WTC11 (cell line): ENCODE results near the gene PDLIM5. TPM values are rescaled to one million over a fixed set of nuclear protein-coding genes. Genes with fewer than 3 reads are reported as not detected.

Source experiments
- ATAC-seq: fragments of 200-7000 bp; cut with Tn5 transposase; 2 replicates; pipeline ENCODE4 v1.10.0; 2021; ENCODE audit warnings: mild to moderate bottlenecking, moderate library complexity
- CTCF ChIA-PET: fragments of 300-600 bp; sonication (Branson Sonifier 250); formaldehyde crosslinking; loops from one replicate; lab custom pipeline; 2021; ENCODE audit warnings: antibody characterized with exemption; lab: Charles Lee
- POLR2A ChIA-PET: fragments of 350-600 bp; sonication (Branson Sonifier 250); formaldehyde crosslinking; loops from one replicate; lab custom pipeline; 2021; ENCODE audit warnings: antibody characterized with exemption; lab: Charles Lee
- DNase-seq: peaks from one replicate; pipeline ENCODE4 v3.0.0; 2021; ENCODE audit warnings: low spot score
- H3K27ac Mint-ChIP-seq: 2 replicates; pipeline ENCODE4 v1.8.0; 2021; ENCODE audit warnings: mixed read lengths
- H3K27me3 Mint-ChIP-seq: 2 replicates; pipeline ENCODE4 v1.8.0; 2021; ENCODE audit warnings: low read depth, mild to moderate bottlenecking, moderate library complexity, mixed read lengths
- H3K36me3 Mint-ChIP-seq: 2 replicates; pipeline ENCODE4 v1.8.0; 2021; ENCODE audit warnings: mixed read lengths
- H3K4me1 Mint-ChIP-seq: 2 replicates; pipeline ENCODE4 v1.8.0; 2022; ENCODE audit warnings: mixed read lengths
- H3K4me3 Mint-ChIP-seq: 2 replicates; pipeline ENCODE4 v1.8.0; 2021; ENCODE audit warnings: mild to moderate bottlenecking, moderate library complexity, mixed read lengths
- H3K9me3 Mint-ChIP-seq: 2 replicates; pipeline ENCODE4 v1.8.0; 2021; ENCODE audit warnings: mixed read lengths
- ATF3 ChIP-seq: sonication (generic); formaldehyde crosslinking; conservative IDR thresholded peaks from 2 replicates; pipeline ENCODE4 v1.8.1; 2022; ENCODE audit warnings: mild to moderate bottlenecking, missing genetic modification reagents
- ATF6 ChIP-seq: sonication (generic); formaldehyde crosslinking; IDR thresholded peaks from 2 replicates; pipeline ENCODE4 v1.8.1; 2023; ENCODE audit warnings: mild to moderate bottlenecking, missing genetic modification reagents
- CTCF ChIP-seq: fragments of 200-600 bp; IDR thresholded peaks from 2 replicates; pipeline ENCODE4 v1.8.0; 2022; ENCODE audit warnings: antibody characterized with exemption
- FOXP1 ChIP-seq: sonication (generic); formaldehyde crosslinking; IDR thresholded peaks from 2 replicates; pipeline ENCODE4 v1.8.0; 2022; ENCODE audit warnings: missing genetic modification reagents, mild to moderate bottlenecking, moderate library complexity, borderline replicate concordance
- GRHL2 ChIP-seq: fragments of 250-450 bp; sonication (Bioruptor Pico); IDR thresholded peaks from 2 replicates; pipeline ENCODE4 v1.8.0; 2022; ENCODE audit warnings: mild to moderate bottlenecking, moderate library complexity; ENCODE audit not compliant: insufficient replicate concordance, severe bottlenecking
- HMGA2 ChIP-seq: fragments of 250-450 bp; sonication (Bioruptor Pico); IDR thresholded peaks from 2 replicates; pipeline ENCODE4 v1.4.0; 2021; ENCODE audit warnings: mild to moderate bottlenecking, moderate library complexity
- JUN ChIP-seq: sonication (generic); formaldehyde crosslinking; IDR thresholded peaks from 2 replicates; pipeline ENCODE4 v1.8.0; 2023; ENCODE audit warnings: mild to moderate bottlenecking, missing genetic modification reagents
- KAT7 ChIP-seq: sonication (generic); formaldehyde crosslinking; IDR thresholded peaks from 2 replicates; pipeline ENCODE4 v1.8.1; 2023; ENCODE audit warnings: missing genetic modification reagents, mild to moderate bottlenecking, borderline replicate concordance
- MLX ChIP-seq: sonication (generic); formaldehyde crosslinking; IDR thresholded peaks from 2 replicates; pipeline ENCODE4 v1.8.1; 2023; ENCODE audit warnings: mild to moderate bottlenecking, missing genetic modification reagents, moderate library complexity
- NFYB ChIP-seq: sonication (generic); formaldehyde crosslinking; conservative IDR thresholded peaks from 2 replicates; pipeline ENCODE4 v1.8.0; 2022; ENCODE audit warnings: low read depth, missing genetic modification reagents
- NR1H2 ChIP-seq: sonication (generic); formaldehyde crosslinking; IDR thresholded peaks from 2 replicates; pipeline ENCODE4 v1.9.0; 2021; ENCODE audit warnings: mild to moderate bottlenecking, moderate library complexity, missing genetic modification reagents
- OVOL2 ChIP-seq: fragments of 250-450 bp; sonication (Bioruptor Pico); IDR thresholded peaks from 2 replicates; pipeline ENCODE4 v1.9.0; 2021; ENCODE audit warnings: mild to moderate bottlenecking, borderline replicate concordance
- RORB ChIP-seq: fragments of 250-450 bp; sonication (Bioruptor Pico); IDR thresholded peaks from 2 replicates; pipeline ENCODE4 v1.9.0; 2021; ENCODE audit warnings: mild to moderate bottlenecking
- SP1 ChIP-seq: sonication (generic); formaldehyde crosslinking; conservative IDR thresholded peaks from 2 replicates; pipeline ENCODE4 v1.8.1; 2022; ENCODE audit warnings: missing genetic modification reagents
- ZBTB21 ChIP-seq: sonication (generic); formaldehyde crosslinking; IDR thresholded peaks from 2 replicates; pipeline ENCODE4 v1.8.1; 2023; ENCODE audit warnings: mild to moderate bottlenecking, missing genetic modification reagents, borderline replicate concordance
- ZBTB43 ChIP-seq: sonication (generic); formaldehyde crosslinking; IDR thresholded peaks from 2 replicates; pipeline ENCODE4 v1.8.1; 2023; ENCODE audit warnings: mild to moderate bottlenecking, missing genetic modification reagents
- ZNF263 ChIP-seq: sonication (generic); formaldehyde crosslinking; IDR thresholded peaks from 2 replicates; pipeline ENCODE4 v1.8.1; 2022; ENCODE audit warnings: low read depth, mild to moderate bottlenecking, moderate library complexity, missing genetic modification reagents
- ZNF512 ChIP-seq: sonication (generic); formaldehyde crosslinking; IDR thresholded peaks from 2 replicates; pipeline ENCODE4 v1.8.1; 2022; ENCODE audit warnings: missing genetic modification reagents, borderline replicate concordance
- total RNA-seq: library from RNA; stranded (reverse); gene quantifications from 3 replicates; pipeline ENCODE4 v1.2.3, GENCODE V29; 2021

The PDLIM5 gene
- total RNA-seq, 1 experiment from 2014 or later: 51.5 TPM

- no peak for TF ChIP-seq NFYB (CRISPR knock-in tag)
- TF ChIP-seq, all 79 proteins: peak for 0
Measured at GRCh38 chr4:94668724-94669123, 217.0 kb downstream of the PDLIM5 start (continued).

- TF ChIP-seq HMGA2 (CRISPR knock-in tag) (no peak), ATF6 (no peak), MLX (CRISPR knock-in tag) (no peak), ZNF263 (no peak), ZNF512 (CRISPR knock-in tag) (no peak), ZBTB43 (CRISPR knock-in tag) (no peak), KAT7 (no peak), OVOL2 (CRISPR knock-in tag) (no peak), SP1 (CRISPR knock-in tag) (no peak), JUN (no peak), RORB (CRISPR knock-in tag) (no peak), GRHL2 (CRISPR knock-in tag) (no peak), FOXP1 (no peak), CTCF (no peak), NR1H2 (no peak), ZBTB21 (CRISPR knock-in tag) (no peak), ATF3 (CRISPR knock-in tag) (no peak)
- DNase-seq (no peak), ATAC-seq (no peak)
- Mint-ChIP-seq H3K27ac (no peak overlapping the region), H3K4me3 (no peak overlapping the region), H3K36me3 (no peaks in the 10 kb centered on the region; the same call in 1 of the 2 replicates), H3K9me3 (no peaks in the 10 kb centered on the region), H3K4me1 (no peaks in the 10 kb centered on the region), H3K27me3 (no peaks in the 10 kb centered on the region)
- CTCF ChIA-PET: no interaction called here
- POLR2A ChIA-PET: no interaction called here
Measured at GRCh38 chr4:94669672-94670664, 218.2 kb downstream of the PDLIM5 start.
